Stimulated activated CD4-positive, alpha-beta T cell treated with anti-CD3 and anti-CD28 coated beads, TNF-alpha, amount 100 ng/mL, for 24 hours (primary cell): ENCODE measurements around the gene MYOG.

Experiments
- DNase-seq, 3 experiments: peaks; one replicate each; pipeline ENCODE4 v3.0.0-alpha.2; 2020; ENCODE audit warnings: low read depth in 3 of 3

Gene MYOG

GRCh38 chr1:203072002-203072602 is 13.7 kb downstream of the MYOG start:
- DNase-seq = no peak

- no peak for DNase-seq
Observed at GRCh38 chr1:203069030-203069747, 16.6 kb downstream of the MYOG start.

- DNase-seq = no peak
Observed at GRCh38 chr1:203066965-203067364, 18.8 kb downstream of the MYOG start.

GRCh38 chr1:203065986-203066385 is 19.8 kb downstream of the MYOG start:
- DNase-seq = no peak

GRCh38 chr1:203065191-203065590 is 20.6 kb downstream of the MYOG start:
- DNase-seq = no peak

- DNase-seq = no peak
Observed at GRCh38 chr1:203063287-203063686, 22.5 kb downstream of the MYOG start.

GRCh38 chr1:203060115-203060514 is 25.7 kb downstream of the MYOG start:
- DNase-seq = no peak

GRCh38 chr1:203059485-203059884 is 26.3 kb downstream of the MYOG start:
- no peak for DNase-seq

GRCh38 chr1:203058676-203058935 is 27.2 kb downstream of the MYOG start:
- no peak for DNase-seq

- DNase-seq = no peak
Observed at GRCh38 chr1:203057911-203058675, 27.7 kb downstream of the MYOG start.

- no peak for DNase-seq
Observed at GRCh38 chr1:203056516-203056915, 29.3 kb downstream of the MYOG start.

GRCh38 chr1:203056012-203056411 is 29.8 kb downstream of the MYOG start:
- no peak for DNase-seq

- no peak for DNase-seq
Observed at GRCh38 chr1:203055161-203055799, 30.5 kb downstream of the MYOG start.

GRCh38 chr1:203054642-203055041 is 31.2 kb downstream of the MYOG start:
- DNase-seq = no peak

- no peak for DNase-seq
Observed at GRCh38 chr1:203054184-203054583, 31.6 kb downstream of the MYOG start.

- no peak for DNase-seq
Observed at GRCh38 chr1:203052601-203053000, 33.2 kb downstream of the MYOG start.

- DNase-seq = no peak
Observed at GRCh38 chr1:203051841-203052324, 33.9 kb downstream of the MYOG start.

- no peak for DNase-seq
Observed at GRCh38 chr1:203050826-203051225, 35.0 kb downstream of the MYOG start.

- DNase-seq = no peak
Observed at GRCh38 chr1:203049576-203050180, 36.1 kb downstream of the MYOG start.

GRCh38 chr1:203049077-203049476 is 36.7 kb downstream of the MYOG start:
- no peak for DNase-seq

GRCh38 chr1:203048555-203049051 is 37.2 kb downstream of the MYOG start:
- DNase-seq = no peak

- no peak for DNase-seq
Observed at GRCh38 chr1:203048086-203048485, 37.7 kb downstream of the MYOG start.
